Peyer's patch (tissue), 4 donors: ENCODE measurements around the gene C20orf173.

ENCODE experiments used
- POLR2A ChIP-seq, 2 donors: fragments of 450-650 bp; IDR thresholded peaks; one replicate each; pipeline ENCODE4 v1.5.1; 2017; ENCODE audit warnings: antibody characterized with exemption in 2 of 2, mild to moderate bottlenecking in 2 of 2, moderate library complexity in 2 of 2
- TF ChIP-seq, protein P1 (sequence below), 6 experiments: fragments of 450-650 bp in 4 of 6; fragments of 200-600 bp in 2 of 6; sonication (generic) in 1 of 6; IDR thresholded peaks; one replicate each; pipeline ENCODE4 v1.5.1; 2017 to 2019; ENCODE audit warnings: antibody characterized with exemption in 6 of 6, mild to moderate bottlenecking in 3 of 6, moderate library complexity in 1 of 6

- TF ChIP-seq, protein P1, sequence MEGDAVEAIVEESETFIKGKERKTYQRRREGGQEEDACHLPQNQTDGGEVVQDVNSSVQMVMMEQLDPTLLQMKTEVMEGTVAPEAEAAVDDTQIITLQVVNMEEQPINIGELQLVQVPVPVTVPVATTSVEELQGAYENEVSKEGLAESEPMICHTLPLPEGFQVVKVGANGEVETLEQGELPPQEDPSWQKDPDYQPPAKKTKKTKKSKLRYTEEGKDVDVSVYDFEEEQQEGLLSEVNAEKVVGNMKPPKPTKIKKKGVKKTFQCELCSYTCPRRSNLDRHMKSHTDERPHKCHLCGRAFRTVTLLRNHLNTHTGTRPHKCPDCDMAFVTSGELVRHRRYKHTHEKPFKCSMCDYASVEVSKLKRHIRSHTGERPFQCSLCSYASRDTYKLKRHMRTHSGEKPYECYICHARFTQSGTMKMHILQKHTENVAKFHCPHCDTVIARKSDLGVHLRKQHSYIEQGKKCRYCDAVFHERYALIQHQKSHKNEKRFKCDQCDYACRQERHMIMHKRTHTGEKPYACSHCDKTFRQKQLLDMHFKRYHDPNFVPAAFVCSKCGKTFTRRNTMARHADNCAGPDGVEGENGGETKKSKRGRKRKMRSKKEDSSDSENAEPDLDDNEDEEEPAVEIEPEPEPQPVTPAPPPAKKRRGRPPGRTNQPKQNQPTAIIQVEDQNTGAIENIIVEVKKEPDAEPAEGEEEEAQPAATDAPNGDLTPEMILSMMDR (IDR thresholded peaks at IDR 0.05), result no peak
- TF ChIP-seq POLR2A (IDR thresholded peaks at IDR 0.05), result no peak
Measured at GRCh38 chr20:35492352-35492751, 37.1 kb downstream of the C20orf173 start.
